HepG2 (cell line): Measurements from ENCODE around the gene NACC2. TPM values are rescaled to one million over a fixed set of nuclear protein-coding genes. Genes with fewer than 3 reads are reported as not detected.
A peak's percentile ranks its signal among the peaks of the same experiment; 100 is the strongest.

Source experiments
- ARID2 ChIP-seq: sonication (generic); formaldehyde crosslinking; IDR thresholded peaks from 2 replicates; pipeline ENCODE4 v1.8.1; 2022; ENCODE audit warnings: mild to moderate bottlenecking, missing genetic modification reagents, borderline replicate concordance
- ARID5B ChIP-seq: IDR thresholded peaks from 2 replicates; pipeline ENCODE4 v1.4.0; 2020; ENCODE audit warnings: mild to moderate bottlenecking, missing genetic modification reagents
- ASH2L ChIP-seq: fragments of 300-600, 200-600 bp; sonication (generic); IDR thresholded peaks from 2 replicates; pipeline ENCODE4 v1.7.0; 2017; ENCODE audit warnings: low read depth, mild to moderate bottlenecking, moderate library complexity, mixed read lengths, low read length; ENCODE audit not compliant: insufficient read length
- BCL6 ChIP-seq: IDR thresholded peaks from 2 replicates; pipeline ENCODE4 v1.6.1; 2016; ENCODE audit warnings: missing genetic modification reagents, missing compliant biosample characterization
- DR1 ChIP-seq: sonication (generic); formaldehyde crosslinking; IDR thresholded peaks from 2 replicates; pipeline ENCODE4 v1.8.0; 2021; ENCODE audit warnings: mild to moderate bottlenecking, missing genetic modification reagents, inconsistent platforms
- FOXJ3 ChIP-seq: sonication (generic); formaldehyde crosslinking; IDR thresholded peaks from 2 replicates; pipeline ENCODE4 v1.4.0; 2020; ENCODE audit warnings: missing genetic modification reagents, mild to moderate bottlenecking, borderline replicate concordance
- JDP2 ChIP-seq: sonication (generic); formaldehyde crosslinking; IDR thresholded peaks from 2 replicates; pipeline ENCODE4 v1.8.1; 2022; ENCODE audit warnings: missing genetic modification reagents, borderline replicate concordance
- KLF11 ChIP-seq: IDR thresholded peaks from 2 replicates; pipeline ENCODE4 v1.6.1; 2016; ENCODE audit warnings: missing compliant biosample characterization
- NONO ChIP-seq, 2 experiments: fragments of 450-650 bp in 1 of 2; sonication (generic) in 1 of 2; formaldehyde crosslinking in 1 of 2; IDR thresholded peaks in 1 of 2; conservative IDR thresholded peaks in 1 of 2; 2 replicates each; pipeline versions ENCODE4 v1.6.1 to v1.8.0; 2017 to 2022; ENCODE audit warnings: mild to moderate bottlenecking in 1 of 2, missing genetic modification reagents in 1 of 2, moderate library complexity in 1 of 2
- NR2F2 ChIP-seq: IDR thresholded peaks from 2 replicates; pipeline ENCODE4 v1.6.1; 2012; ENCODE audit warnings: low read depth, inconsistent platforms, borderline replicate concordance
- PITX1 ChIP-seq: sonication (generic); formaldehyde crosslinking; IDR thresholded peaks from 2 replicates; pipeline ENCODE4 v1.5.1; 2020; ENCODE audit warnings: mild to moderate bottlenecking, missing genetic modification reagents
- SALL2 ChIP-seq: sonication (generic); formaldehyde crosslinking; IDR thresholded peaks from 2 replicates; pipeline ENCODE4 v1.8.1; 2023; ENCODE audit warnings: mild to moderate bottlenecking, missing genetic modification reagents, inconsistent platforms
- SUZ12 ChIP-seq: fragments of 150-350 bp; IDR thresholded peaks from 2 replicates; pipeline ENCODE4 v1.6.1; 2014; ENCODE audit warnings: low read depth, low read length
- ZNF143 ChIP-seq: sonication (generic); formaldehyde crosslinking; IDR thresholded peaks from 2 replicates; pipeline ENCODE4 v1.4.0; 2020; ENCODE audit warnings: missing genetic modification reagents
- ZNF18 ChIP-seq: sonication (generic); formaldehyde crosslinking; IDR thresholded peaks from 2 replicates; pipeline ENCODE4 v1.8.0; 2022; ENCODE audit warnings: mild to moderate bottlenecking, missing genetic modification reagents; ENCODE audit not compliant: insufficient replicate concordance
- ZNF264 ChIP-seq: sonication (generic); formaldehyde crosslinking; IDR thresholded peaks from 2 replicates; pipeline ENCODE4 v1.4.0; 2020; ENCODE audit warnings: missing genetic modification reagents
- ZNF30 ChIP-seq: sonication (generic); formaldehyde crosslinking; IDR thresholded peaks from 2 replicates; pipeline ENCODE4 v1.5.0; 2020; ENCODE audit warnings: mild to moderate bottlenecking, missing genetic modification reagents
- ZNF704 ChIP-seq: sonication (generic); formaldehyde crosslinking; IDR thresholded peaks from 2 replicates; pipeline ENCODE4 v1.8.1; 2023; ENCODE audit warnings: mild to moderate bottlenecking, inconsistent platforms, moderate library complexity, missing genetic modification reagents, borderline replicate concordance
- ZNF737 ChIP-seq: sonication (generic); formaldehyde crosslinking; IDR thresholded peaks from 2 replicates; pipeline ENCODE4 v1.5.0; 2020; ENCODE audit warnings: missing genetic modification reagents, mild to moderate bottlenecking, borderline replicate concordance
- ZNF740 ChIP-seq: sonication (generic); formaldehyde crosslinking; IDR thresholded peaks from 2 replicates; pipeline ENCODE4 v1.4.0; 2020; ENCODE audit warnings: missing genetic modification reagents
- polyA plus RNA-seq, 8 experiments: library from polyadenylated mRNA; depleted of rRNA in 3 of 8; stranded (reverse) in 7 of 8; unstranded in 1 of 8; fragments of >200 nt; fragmentation: Illumina TruSeq in 4 of 8; extraction: Trizol in 4 of 8; gene quantifications; 2 replicates each; pipeline versions ENCODE4 v1.2.1 to v1.2.3, GENCODE V29; 2011 to 2016; ENCODE audit warnings: low read depth in 4 of 8, missing spikeins in 1 of 8, mixed read lengths in 1 of 8; ENCODE audit not compliant: insufficient read depth in 1 of 8
- total RNA-seq, 5 experiments: library from RNA; depleted of rRNA; stranded (reverse); fragments of >200 nt; fragmentation: Illumina TruSeq; extraction: Trizol; gene quantifications; 2 replicates each; pipeline ENCODE4 v1.2.3, GENCODE V29; 2016; ENCODE audit warnings: low read depth in 1 of 5

NACC2 gene
- total and polyA plus RNA-seq, 2 of the 13 experiments (the other 11 are each of a cell fraction or from before 2014, with no cell fraction given), result 5.9 to 12.3 TPM

GRCh38 chr9:136119061-136119882 lies 24.2 kb upstream of the NACC2 start (continued):
- TF ChIP-seq NONO (IDR thresholded peaks at IDR 0.05), result no peak
- peak; percentile 17 for TF ChIP-seq NONO (CRISPR knock-in tag; conservative IDR thresholded peaks at IDR 0.05)
- 0 out of 2 replicates have a peak, but pooled peaks have one; percentile 52 for TF ChIP-seq SALL2 (CRISPR knock-in tag)
- TF ChIP-seq ZNF740, result no peak
- TF ChIP-seq BCL6, result peak; percentile 72
- TF ChIP-seq PITX1 (CRISPR knock-in tag), result peak; percentile 53; the same call in 1 of the 2 replicates
- TF ChIP-seq ZNF704 (CRISPR knock-in tag), result no peak
- no peak for TF ChIP-seq NR2F2
- TF ChIP-seq ZNF18 (CRISPR knock-in tag), result peak; percentile 80
- TF ChIP-seq ZNF264, result peak; percentile 98
- peak; percentile 28; the same call in 1 of the 2 replicates for TF ChIP-seq ARID5B (CRISPR knock-in tag)
- TF ChIP-seq DR1, result no peak; the same call in 1 of the 2 replicates
- no peak; the same call in 1 of the 2 replicates for TF ChIP-seq JDP2
- no peak for TF ChIP-seq SUZ12
- TF ChIP-seq ZNF30 (CRISPR knock-in tag), result no peak
- TF ChIP-seq ASH2L, result peak; percentile 77
- peak; percentile 33; the same call in 1 of the 2 replicates for TF ChIP-seq ARID2 (CRISPR knock-in tag)
- TF ChIP-seq KLF11, result no peak
- TF ChIP-seq ZNF143 (CRISPR knock-in tag), result no peak
- TF ChIP-seq FOXJ3 (CRISPR knock-in tag), result no peak
- no peak; the same call in 1 of the 2 replicates for TF ChIP-seq ZNF737 (CRISPR knock-in tag)
